Activated effector memory CD4-positive, alpha-beta T cell treated with Interleukin-2 at 50 U/mL for 16 hours (primary cell): ENCODE results near the gene HSFX2.
"Not testable (repeated sequence)": the region's sequence is repeated elsewhere in the genome, so short reads cannot be mapped to it uniquely, and the experiment has no call there.

Experiments used
- DNase-seq: peaks from one replicate; pipeline ENCODE4 v3.0.0-alpha.2; 2020

Gene HSFX2

DNA sequence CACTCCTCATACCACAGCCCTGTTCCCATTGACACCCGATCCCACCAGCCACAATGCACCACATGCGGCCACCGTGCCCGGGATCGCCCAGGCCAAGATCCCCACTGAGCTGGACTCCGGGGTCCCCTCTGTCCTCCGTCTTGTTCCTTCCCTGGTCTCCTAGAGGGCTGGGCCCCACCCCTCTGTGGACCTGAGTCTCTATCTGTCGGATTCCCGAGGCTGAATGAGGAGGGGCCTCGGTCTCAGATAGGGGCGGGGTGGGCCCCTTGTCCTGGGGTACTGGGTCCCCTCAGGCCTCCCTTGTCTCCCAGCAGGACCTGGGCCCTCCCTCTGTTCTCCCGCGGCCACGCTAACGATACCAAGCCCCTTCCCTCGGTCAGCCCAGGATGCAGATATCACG lies 9.5 kb downstream of the HSFX2 start:
- DNase-seq, result not testable (repeated sequence)

DNA sequence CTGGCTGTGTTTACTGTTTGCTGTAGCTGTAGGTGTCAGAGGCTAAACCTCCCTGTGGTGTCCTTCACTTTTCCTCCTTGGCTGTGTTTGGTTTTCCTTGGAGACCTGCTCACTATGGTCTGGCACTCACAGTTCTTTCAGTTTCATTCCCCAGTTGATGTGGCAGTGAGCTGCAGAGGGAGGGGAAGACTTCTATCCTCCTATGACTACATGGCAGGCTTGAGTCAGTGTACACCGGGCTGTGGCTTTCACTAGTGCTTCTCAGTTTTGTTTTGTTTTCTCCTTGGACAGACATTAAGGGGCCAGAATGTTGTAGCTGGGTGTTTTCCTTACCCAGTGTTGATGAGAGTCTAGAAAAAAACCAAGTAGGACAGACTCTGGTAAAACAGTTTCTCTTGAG lies 21.7 kb downstream of the HSFX2 start:
- DNase-seq, result not testable (repeated sequence)

DNA sequence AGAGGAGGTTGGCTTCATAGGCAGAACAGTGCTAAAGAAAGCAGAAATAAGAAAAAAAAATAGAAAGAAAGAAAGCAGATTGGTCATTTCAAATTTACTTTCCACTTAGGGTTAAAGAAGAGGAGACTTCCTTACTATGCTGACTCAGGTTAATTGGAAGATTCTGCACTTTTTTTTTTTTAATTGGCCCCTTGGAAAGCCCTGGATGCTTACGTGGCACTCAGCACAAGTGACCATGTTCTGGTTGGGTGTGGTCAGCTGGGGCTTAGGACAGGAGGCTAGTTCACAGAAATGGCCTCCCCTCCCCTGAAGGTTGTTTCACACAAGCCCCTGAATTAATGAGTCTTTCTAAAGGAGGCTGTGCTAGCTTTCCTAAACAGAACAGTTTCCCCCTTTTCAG lies 22.4 kb downstream of the HSFX2 start:
- no peak for DNase-seq

DNA sequence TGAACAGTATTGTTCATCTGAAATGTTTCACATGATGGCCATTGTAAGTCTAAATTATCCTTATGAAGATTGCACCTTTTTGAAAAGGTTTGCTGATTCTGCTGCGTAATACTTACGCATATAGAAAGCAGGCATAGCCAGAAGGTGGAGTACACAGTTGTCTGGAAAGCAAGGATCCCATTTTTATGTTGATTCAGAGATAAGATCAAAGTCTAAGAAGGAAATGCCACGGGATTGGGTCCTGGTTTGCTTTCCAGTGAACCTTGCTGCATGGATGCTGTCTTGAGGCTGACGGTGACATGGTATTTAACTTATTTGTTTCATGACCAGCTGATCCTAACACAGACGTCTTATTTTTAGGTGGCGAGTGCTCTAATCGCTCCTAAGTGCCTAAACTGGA lies 23.3 kb downstream of the HSFX2 start:
- no peak for DNase-seq

DNA sequence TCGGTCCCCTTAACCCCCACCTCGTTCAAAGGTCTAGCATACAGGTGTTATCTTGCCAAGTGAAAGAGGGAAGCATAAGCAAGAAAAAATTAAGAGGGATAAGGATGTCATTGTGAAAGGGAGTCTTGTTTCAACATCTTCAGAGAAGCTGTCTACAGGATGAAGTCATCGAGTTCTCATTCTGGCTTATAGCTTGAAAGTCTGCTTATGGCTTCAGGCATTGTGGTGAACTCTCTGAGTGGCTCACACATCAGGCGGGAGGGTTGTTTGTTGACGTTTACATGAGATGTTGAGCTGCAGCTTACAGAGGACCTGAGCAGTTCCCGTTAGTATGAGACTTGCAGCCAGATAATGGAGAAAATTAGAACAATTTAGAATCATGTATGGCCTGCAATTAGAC lies 24.4 kb downstream of the HSFX2 start:
- DNase-seq, result no peak

DNA sequence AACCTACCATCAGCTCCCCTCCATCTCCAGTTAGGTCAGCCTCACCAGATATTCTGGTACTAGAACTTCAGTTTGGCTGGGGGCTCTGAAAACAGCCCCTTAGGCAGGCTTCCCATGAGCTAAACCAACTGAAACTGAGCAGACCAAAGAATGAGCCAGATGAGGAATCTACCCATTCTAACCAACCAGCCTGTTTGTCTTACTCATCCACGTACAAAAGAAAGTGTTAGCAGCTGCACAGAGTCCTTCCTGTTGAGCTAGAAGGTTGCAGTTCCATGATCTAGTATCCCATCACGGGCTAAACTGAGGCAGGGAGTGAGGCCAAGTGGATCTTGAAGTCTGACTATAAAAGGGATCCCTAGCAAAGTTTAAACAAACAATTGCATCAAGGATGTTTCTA lies 25.3 kb downstream of the HSFX2 start:
- no peak for DNase-seq

DNA sequence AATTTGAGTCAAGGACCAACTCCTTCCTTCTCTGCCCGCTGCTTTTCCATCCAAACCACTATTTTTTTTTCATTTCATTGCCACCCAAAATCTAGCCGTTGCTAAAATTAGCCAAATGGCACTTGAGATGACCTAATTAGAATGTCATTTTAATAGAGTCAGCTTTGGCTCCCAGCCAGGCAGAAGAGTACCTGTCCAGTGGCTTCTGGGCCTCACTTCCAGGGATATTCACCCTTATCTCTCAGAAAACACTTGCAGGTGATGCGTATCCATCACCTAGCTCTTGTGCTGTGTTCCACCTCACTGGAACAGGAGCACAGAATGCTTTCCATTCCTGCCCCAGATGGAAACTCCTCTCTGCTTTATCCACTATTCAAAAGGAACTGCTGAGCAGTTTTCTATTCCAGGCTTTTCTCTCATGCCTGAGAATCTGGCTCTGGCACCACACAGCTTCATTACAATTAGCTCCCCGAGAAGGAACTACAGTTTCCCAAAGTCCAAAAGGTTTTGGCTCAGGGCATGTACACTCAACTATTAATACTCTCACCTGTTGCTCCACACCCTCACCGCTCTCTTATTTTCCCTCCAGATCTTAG lies 26.3 kb downstream of the HSFX2 start:
- DNase-seq, result no peak

DNA sequence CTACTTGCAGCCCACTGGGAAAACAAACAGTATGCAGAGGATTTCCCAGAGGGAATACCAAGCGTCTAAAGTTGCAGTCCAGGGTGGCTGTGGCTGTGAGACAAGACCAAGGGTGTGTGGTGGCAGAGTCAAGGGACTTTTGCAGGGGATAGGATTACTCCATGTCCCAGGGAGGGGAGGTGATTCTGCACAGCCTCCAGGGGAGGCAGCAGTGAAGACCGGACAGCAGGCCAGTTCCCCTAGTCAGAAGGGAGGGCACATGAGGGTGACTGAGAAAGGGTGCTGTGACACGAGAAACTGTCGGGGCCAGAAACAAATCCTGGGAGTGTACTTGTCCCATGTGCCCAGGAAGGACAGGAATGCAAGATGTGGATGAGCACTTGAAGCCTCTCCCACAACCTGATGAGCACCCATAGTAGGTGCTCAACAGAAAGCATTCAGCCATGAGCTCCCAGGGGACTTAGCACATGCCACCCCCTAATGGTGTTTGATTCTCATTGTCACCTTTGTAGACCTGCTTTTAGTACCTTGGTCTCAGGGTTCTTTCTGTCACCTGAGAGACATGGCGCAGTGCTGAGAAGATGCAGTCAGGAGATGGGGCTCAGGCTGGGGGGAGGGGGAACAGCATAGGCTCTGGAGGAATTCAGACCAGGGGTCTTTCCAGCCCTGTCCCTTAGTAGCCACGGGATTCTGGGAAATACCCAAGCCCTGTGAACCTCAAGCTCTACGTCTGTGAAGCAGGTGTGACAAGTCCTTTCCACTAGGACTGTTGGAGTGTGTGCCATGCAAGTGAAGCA lies 27.3 kb downstream of the HSFX2 start:
- no peak for DNase-seq

DNA sequence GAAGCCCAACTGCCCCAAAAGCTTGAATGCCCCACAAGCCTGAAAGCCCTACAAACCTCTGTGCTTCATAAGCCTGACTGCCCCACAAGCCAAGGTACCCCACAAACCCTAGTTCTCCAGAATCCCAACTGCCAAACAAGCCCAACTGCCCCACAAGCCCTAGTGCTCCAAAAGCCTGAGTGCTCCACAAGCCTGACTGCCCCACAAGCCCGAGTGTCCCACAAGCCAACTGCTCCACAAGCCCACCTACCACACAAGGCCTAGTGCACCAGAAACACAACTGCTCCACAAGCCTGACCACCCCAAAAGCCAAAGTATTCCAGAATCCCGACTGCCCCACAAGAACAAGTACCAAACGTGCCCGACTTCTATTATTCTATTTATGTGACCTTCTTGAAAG lies 31.8 kb downstream of the HSFX2 start:
- no peak for DNase-seq

DNA sequence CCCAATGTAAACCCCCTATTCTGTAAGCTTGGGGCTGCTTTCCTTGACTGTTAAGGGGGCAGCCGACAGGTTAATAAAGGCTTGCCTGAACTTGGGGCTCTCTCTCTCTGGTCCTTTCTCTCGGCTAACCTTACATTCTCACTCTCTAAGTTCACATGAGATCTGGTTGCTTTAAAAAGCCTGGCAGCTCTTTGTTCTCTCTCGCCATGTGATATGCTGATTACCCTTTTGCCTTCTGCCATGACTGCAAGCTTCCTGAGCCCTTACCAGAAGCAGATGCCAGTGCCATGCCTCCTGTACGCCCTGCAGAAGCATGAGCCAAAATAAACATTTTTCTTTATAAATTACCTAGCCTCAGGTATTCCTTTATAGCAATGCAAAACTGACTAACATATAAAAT lies 39.9 kb downstream of the HSFX2 start:
- not testable (repeated sequence) for DNase-seq

DNA sequence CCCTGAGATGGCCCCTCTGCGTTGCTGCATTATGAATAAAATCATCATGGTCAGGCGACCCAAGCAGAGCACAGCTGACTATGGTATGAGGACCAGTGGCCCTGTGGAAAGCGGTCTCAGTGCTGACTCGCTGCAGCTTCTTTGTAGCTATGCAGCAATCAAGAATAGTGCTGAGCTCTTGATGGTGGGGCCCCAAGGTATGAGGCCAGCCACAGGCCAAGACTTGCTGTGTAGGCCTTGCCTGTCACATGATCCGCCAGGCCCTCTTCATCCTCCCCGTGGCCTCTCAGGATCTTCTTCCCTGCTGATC lies 43.2 kb downstream of the HSFX2 start:
- DNase-seq, result not testable (repeated sequence)

DNA sequence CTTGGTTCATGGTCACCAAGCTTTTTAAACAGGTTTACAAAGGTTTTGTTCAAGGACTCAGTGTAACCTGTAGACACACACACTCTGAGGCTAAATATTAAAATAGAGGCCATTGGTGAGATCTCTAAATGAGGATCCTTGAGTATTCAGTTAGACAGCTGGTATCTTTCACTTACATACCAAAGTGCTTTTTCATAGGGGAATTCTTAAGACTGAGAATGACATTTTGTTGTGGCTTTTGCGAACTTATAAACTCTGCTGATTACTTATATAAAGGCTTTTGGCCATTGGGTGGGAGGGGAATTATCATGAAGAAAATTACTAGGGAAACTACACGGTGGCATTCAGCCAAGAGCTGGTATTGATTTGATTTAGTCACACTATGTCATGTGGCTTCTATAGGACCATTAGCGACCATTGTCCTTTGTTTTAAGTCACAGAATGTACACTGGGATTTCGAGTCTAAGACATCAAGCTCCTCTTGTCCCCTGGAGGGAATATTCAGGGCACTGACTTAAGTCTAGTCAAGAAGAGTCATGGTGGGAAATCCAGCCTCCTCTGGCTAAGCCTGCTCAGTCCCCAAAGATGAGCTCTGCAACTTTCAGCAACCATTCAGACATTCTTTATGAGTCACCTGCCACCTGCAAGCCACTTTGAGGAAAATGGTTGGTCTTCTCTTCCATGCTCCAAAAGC lies 43.7 kb downstream of the HSFX2 start:
- DNase-seq, result not testable (repeated sequence)

DNA sequence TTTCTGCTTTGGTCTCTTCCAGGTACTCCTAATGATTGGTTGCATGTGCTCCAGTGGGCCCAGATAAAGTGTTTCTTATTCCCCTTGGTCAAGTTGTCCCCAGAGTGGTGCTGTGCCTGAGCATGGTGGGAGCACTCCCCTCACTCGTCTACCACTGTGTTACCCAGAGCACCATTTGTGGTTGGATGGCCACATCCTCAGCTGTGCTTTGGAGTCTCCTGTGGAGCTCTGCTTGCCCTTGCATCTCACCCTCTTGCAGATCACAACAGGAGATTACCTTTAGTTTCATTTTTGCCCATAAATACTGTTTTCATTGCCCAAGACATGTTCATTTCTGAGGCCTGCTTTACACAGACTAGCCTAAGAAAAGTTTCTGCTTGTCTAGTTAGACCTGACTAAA lies 44.7 kb downstream of the HSFX2 start:
- DNase-seq, result not testable (repeated sequence)

DNA sequence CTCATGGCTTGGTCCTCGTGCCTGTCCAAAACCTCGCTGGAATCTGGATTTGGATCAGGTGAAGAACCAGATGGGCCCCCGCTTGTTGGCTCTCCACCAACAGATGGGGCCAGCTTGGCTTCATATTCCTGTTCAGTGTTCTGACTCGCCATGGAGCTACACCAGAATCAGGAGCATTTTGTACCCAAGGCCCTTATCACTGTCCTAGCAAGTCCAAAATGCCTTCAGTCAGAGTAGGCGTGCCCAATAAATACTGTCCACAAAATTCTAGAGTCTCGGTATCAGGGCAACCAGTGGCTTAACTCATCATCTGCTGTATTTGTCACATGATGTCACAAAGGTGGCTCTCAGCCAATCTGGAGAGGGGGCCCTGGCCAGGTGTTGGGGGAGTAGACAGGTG lies 45.4 kb downstream of the HSFX2 start, which contains the start of gene HSFX3:
HSFX3 (minus strand) TSS at position 224 of the 400 bp plus-strand sequence; CDS start at position 152, 72 bp downstream.
- not testable (repeated sequence) for DNase-seq

DNA sequence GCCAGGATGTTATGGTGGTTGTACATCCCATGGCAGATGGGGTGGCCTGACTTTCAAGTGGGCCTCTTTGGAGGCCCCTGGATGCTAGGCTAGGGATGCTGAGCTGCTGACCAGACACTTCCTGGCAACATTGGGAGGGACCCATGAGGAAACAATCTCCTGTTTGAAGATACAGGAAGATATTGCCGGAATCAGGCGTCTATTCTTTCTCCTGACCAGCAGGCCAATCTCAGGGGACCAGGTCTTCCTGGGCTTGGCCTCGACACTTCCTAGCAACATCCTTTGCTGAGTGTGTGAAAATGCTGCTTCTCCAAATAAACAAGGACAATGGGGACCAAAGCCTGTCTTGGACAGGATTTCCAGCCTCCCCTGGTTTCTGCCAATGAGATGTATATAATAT lies 47.3 kb downstream of the HSFX2 start:
- not testable (repeated sequence) for DNase-seq

DNA sequence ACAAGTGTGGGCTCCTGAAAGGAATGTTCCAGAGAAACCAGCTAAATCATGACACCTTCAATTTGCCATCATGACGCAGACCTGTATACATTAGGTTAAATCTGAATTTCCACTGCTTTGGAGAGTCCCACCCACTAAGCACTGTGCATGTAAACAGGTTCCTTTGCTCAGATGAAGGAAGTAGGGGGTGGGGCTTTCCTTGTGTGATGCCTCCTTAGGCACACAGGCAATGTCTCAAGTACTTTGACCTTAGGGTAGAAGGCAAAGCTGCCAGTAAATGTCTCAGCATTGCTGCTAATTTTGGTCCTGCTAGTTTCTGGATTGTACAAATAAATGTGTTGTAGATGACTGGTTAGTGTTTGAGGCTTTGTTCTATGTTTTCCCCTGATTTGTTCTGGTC lies 48.2 kb downstream of the HSFX2 start:
- not testable (repeated sequence) for DNase-seq

DNA sequence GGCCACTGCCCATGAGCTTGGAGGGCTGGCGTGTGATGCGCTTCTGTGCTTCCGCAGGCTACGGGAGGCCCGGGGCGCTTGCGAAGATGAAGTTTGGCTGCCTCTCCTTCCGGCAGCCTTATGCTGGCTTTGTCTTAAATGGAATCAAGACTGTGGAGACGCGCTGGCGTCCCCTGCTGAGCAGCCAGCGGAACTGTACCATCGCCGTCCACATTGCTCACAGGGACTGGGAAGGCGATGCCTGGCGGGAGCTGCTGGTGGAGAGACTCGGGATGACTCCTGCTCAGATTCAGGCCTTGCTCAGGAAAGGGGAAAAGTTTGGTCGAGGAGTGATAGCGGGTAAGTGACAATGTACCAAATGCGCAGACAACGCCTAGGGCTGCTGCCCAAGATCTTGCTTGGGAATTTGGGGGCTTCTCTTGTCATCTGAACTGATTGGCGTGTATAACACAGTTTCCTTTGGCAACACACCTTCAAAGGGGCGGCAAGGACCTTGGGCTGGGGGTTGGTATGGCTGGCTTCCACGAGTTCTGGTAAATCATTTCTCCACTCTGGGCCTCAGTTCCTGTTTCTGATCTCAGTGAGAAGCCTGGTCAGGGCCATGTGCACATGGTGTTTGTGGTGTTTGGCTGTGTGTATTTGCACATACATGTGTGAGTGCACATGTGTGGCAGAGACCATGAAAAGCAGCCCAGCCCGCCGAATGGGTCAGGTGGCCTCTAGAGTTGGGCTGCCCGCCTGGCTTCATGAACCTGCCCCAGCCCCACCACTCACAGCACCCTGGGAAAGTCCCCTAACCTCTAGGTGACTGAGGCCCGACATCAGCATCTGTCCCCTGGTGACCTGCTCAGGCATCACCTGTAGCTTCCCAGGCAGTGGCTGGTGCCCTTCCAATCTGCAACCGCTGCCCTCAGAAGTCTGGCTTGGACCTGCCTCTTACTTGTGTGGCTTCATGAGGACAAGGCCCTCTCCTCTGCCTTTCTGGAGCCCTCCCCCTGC lies 49.3 kb downstream of the HSFX2 start:
- not testable (repeated sequence) for DNase-seq
